Prostate gland (tissue), 2 donors: Measurements from ENCODE around the gene ADRM1.

ENCODE experiments used
- POLR2A ChIP-seq: fragments of 450-650 bp; IDR thresholded peaks from one replicate; pipeline ENCODE4 v1.6.1; 2016; ENCODE audit warnings: antibody characterized with exemption, mild to moderate bottlenecking
- POLR2AphosphoS5 ChIP-seq: sonication (generic); formaldehyde crosslinking; IDR thresholded peaks from one replicate; pipeline ENCODE4 v1.6.1; 2017; ENCODE audit warnings: antibody characterized with exemption
- TF ChIP-seq, protein P1 (sequence below), 4 experiments: fragments of 200-600 bp in 2 of 4; fragments of 450-650 bp in 2 of 4; sonication (generic) in 2 of 4; IDR thresholded peaks; 1 replicate in 3 of 4; 2 replicates in 1 of 4; pipeline ENCODE4 v1.5.1; 2016 to 2019; ENCODE audit warnings: antibody characterized with exemption in 4 of 4, mild to moderate bottlenecking in 2 of 4, moderate library complexity in 2 of 4

- TF ChIP-seq POLR2A (no peak), POLR2AphosphoS5 (no peak)
- TF ChIP-seq, protein P1, sequence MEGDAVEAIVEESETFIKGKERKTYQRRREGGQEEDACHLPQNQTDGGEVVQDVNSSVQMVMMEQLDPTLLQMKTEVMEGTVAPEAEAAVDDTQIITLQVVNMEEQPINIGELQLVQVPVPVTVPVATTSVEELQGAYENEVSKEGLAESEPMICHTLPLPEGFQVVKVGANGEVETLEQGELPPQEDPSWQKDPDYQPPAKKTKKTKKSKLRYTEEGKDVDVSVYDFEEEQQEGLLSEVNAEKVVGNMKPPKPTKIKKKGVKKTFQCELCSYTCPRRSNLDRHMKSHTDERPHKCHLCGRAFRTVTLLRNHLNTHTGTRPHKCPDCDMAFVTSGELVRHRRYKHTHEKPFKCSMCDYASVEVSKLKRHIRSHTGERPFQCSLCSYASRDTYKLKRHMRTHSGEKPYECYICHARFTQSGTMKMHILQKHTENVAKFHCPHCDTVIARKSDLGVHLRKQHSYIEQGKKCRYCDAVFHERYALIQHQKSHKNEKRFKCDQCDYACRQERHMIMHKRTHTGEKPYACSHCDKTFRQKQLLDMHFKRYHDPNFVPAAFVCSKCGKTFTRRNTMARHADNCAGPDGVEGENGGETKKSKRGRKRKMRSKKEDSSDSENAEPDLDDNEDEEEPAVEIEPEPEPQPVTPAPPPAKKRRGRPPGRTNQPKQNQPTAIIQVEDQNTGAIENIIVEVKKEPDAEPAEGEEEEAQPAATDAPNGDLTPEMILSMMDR (IDR thresholded peaks at IDR 0.05) = no peak
Observed at GRCh38 chr20:62326959-62327725, 24.3 kb downstream of the ADRM1 start.
